Ishikawa (cell line): ENCODE data around the gene ASAP2.

Experiments
- CREB1 ChIP-seq: IDR thresholded peaks from 2 replicates; pipeline ENCODE4 v1.6.1; 2012; ENCODE audit warnings: low read depth
- EP300 ChIP-seq: IDR thresholded peaks from 2 replicates; pipeline ENCODE4 v1.6.1; 2012; ENCODE audit warnings: borderline replicate concordance
- REST ChIP-seq: IDR thresholded peaks from 2 replicates; pipeline ENCODE4 v1.6.1; 2012; ENCODE audit warnings: low read depth, mild to moderate bottlenecking
- TEAD4 ChIP-seq: IDR thresholded peaks from 2 replicates; pipeline ENCODE4 v1.6.1; 2012
- USF1 ChIP-seq: IDR thresholded peaks from 2 replicates; pipeline ENCODE4 v1.6.1; 2012

GRCh38 chr2:9365498-9366019 lies 158.9 kb downstream of the ASAP2 start:
- TF ChIP-seq EP300 (no peak), USF1 (no peak), REST (no peak), TEAD4 (no peak), CREB1 (no peak)
